ENCODE results near the gene PKP1.

Gene PKP1

DNA sequence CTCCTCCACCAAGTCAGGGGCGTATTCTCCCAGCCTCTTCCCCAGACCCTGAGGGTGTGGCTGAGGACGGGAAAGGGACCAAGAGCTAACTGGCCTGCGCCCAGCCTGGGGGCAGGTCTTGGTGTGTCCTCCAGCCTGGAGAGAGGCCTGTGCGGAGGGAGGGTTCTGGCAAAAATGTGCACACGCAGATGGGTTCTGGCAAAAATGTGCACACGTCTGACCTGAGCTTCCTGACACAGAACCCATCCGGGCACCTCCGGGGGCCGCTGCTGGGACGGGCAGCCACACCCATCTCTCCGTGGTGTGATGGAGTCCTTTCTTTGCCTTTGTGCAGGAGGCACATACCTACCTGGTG lies 23.1 kb upstream of the PKP1 start:
- no peak for DNase-seq (ENCODE audit: low read depth in 3 of 3)

DNA sequence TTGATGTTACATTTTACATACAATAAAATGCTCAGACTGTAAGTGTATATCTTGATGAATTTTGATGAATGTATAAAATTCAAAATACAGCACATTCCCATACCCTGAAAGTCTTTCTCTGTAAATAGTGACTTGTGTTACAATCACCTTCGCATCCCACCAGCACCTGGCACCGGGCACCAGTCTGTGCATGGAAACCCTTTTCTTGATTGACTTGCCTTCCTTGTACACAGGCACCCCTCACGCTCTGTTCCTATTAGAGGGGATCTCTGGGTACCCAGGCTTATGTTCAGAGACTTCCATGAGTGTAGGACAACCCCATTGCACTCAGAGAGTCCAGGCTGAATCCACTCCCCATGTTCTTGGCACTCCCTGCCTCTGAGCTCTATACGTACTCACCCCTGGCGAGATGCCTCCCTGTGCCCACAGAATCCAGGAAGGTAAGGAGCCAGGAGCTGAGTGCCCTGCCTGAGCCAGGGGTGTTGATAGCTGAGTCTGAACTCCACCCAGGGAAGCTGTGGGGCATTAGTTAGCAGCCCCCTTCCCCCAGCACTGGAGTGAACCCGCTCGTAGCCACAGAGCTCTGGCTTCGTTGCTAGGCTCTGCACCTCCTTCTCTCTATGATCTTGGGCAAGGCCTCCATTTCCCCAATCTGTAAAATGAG lies 22.5 kb upstream of the PKP1 start:
- DNase-seq (ENCODE audit: low read depth in 3 of 3): no peak

DNA sequence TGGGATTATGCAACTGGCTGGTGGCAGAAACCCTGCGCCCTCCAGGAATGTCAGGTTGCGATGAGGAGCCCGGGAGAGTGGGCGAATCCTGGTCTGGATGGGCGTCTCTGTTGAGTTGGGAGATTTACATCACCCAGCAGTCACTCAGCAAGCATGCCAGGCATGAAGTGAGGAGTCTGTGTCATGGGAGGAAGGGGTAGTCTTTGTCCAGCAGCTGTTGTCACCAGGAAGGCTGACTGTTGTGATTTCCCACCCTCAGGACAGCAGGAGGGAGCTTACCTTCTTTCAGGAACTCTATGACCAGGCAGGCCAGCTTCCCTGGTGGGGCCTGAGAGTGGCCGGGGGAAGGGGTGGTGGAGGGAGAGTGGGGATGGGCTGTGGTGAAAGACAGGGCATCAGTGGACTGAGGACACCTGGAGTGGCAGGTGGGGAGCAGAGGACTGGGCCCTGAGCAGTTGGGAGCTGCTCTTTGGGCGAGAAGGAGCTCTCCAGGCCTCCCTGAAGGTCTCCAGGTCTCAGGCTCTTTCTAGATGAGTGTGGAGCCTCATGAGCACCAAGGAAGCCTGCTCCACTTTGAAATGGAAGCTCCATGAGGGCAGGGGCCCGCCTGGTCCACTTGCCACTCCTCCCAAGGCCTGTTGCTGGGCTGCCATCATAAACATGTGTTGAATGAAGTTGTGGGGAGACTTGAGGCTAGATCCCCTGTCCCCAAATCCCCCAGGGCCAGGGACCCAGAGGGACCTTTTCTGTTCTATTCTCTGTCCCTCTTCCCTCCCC lies 21.3 kb upstream of the PKP1 start:
- DNase-seq (ENCODE audit: low read depth in 3 of 3): no peak

DNA sequence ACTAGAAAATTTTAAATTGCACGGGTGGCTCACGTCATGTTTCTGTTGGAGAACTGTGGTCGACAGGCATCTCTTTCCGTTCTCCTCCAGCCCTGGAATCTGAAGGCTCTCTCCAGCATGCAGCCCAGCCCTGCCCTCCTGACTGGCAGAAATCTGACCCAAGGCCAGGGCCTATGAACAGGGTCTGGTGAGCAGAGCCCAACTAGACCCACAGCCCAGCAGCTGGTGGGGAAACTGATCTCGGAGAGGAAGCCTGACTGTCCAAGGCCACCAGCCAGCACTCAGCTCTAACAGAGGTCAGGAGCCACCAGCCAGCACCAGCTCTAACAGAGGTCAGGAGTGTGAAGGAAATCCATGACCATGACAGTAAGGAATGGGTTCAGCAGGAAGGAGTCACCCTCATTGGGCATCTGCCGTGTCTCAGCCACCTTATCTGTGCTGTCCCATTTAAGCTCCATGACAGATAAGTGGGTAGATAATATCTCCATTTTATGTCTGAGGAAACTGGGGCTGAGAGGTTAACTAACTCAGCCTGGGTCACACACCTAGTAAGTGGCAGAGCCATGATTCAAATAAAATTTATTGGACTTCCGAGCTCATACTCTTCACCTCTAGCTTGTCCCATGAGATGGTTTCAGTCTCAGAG lies 20.2 kb upstream of the PKP1 start:
- no peak for DNase-seq (ENCODE audit: low read depth in 3 of 3)

DNA sequence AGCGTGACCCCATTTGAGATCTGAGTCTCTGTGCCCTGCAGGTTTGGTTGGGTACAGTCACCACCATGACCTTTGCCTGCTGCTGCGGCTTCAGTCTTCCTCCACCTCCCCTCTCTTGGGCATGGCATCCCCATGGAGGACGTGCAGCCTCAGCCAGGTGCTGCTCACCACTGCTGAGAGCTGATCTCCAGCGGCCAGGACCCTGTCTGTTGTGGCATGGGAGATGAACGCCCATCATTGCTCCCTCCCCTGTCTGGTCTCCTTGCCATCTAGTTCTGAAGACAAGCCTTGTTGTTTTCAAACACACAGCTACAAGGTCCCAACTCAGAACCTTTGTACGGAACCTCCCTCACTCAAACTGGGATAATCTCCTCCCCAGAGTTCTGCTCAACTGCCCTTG lies 19.2 kb upstream of the PKP1 start:
- DNase-seq (ENCODE audit: low read depth in 3 of 3): no peak

DNA sequence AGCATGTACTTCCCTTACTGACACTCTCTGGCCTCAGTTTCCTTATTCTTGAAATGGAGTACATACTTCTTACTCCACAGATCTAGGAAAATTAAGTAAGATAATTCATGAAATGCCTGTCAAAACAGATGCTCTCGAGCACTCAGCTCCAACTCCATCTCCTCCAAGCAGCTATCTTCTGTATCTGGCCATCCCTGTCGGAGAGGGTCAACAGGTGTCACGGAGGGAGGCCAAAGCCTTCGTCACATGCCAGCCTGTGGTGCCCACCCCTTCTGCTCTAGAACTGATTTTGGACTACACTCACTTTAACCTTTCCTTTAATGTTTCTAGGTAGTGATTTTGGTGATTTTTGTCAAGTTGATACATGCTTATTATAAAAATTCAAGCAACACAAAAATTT lies 18.8 kb upstream of the PKP1 start:
- DNase-seq (ENCODE audit: low read depth in 3 of 3): no peak

DNA sequence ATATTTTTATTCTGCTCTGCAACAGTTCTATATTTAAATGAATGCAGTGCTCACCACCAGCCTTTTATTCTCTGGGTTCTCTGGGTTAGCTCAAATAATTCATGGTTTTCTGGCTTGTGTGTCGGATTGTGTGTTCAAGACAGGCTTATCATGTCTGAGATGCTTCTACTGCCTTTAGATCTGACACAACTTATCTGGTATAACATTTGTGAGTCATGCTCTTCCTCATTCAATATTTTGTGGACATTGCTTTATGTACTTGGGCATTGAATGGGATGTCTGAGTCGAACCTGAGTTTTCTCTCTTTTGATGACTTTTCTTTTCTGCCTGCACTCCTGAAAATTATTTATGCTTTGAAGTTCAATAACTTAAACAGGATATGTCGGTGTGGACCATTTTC lies 17.6 kb upstream of the PKP1 start:
- no peak for DNase-seq (ENCODE audit: low read depth in 3 of 3)

DNA sequence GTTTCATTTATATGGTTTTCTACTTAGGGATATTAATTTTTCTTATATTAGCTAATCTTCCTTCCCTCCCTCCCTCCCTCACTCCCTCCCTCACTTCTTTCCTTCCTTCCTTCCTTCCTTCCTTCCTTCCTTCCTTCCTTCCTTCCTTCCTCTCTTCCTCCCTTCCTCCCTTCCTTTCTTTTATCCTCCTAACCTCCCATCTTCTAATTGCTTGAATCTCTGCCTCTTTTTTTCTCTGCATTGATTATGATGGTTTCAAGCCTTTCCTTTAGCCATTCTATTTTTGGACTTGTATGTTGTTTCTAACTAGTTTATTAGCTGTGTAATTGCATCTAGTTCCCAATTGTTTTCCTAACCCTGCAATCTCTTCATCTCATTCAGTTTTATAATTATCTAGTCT lies 17.0 kb upstream of the PKP1 start:
- no peak for DNase-seq (ENCODE audit: low read depth in 3 of 3)

DNA sequence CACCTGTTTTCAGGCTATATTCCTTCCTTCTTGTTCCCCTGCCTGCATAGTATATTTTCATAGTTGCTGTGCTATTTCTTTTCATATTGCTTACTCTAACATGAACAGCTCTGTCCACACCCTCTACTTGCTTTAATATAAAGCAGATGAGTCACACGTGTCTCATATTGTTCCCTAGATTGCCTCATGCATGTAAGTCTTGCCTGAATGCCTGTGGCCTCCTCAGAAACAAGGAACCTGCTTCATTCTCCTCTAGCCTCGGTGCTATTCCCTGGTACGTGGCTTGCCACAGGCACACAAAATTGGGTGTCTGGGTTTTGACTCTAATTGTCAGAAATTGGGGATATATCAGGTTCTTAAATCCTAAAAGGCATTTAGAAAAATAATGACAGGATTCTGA lies 16.5 kb upstream of the PKP1 start:
- no peak for DNase-seq (ENCODE audit: low read depth in 3 of 3)

DNA sequence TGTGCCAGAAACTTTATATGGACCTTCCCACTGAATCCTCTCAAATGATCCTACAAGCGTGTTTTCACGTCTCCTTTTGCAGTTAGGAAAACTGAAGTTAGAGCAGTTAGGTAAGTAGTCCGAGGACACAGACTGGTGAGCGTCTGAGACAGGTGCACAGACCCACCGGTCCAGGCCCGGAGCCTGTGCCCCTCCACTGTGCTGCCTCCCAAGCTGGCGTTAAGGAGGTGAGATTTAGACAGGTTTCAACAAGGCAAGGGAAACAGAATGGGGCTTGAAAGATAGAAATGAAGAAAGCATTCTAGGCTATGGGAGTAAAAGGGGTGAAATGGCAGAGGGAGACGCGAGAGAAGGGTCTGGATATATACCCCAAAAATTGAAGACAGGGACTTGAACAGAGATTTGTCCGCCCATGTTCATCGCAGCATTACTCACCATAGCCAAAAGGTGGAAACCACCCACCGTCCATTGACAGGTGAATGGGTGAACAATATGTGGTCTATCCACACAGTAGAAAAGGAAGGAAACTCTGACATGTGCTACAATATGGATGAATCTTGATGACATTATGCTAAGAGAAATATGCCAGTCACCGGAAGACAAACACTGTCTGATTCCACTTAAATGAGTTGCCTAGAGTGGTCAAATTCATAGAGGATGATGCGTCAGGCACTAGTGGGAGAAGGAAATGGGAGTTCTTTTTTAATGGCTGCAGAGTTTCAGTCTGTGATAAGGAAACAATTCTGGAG lies 15.7 kb upstream of the PKP1 start:
- no peak for DNase-seq (ENCODE audit: low read depth in 3 of 3)

DNA sequence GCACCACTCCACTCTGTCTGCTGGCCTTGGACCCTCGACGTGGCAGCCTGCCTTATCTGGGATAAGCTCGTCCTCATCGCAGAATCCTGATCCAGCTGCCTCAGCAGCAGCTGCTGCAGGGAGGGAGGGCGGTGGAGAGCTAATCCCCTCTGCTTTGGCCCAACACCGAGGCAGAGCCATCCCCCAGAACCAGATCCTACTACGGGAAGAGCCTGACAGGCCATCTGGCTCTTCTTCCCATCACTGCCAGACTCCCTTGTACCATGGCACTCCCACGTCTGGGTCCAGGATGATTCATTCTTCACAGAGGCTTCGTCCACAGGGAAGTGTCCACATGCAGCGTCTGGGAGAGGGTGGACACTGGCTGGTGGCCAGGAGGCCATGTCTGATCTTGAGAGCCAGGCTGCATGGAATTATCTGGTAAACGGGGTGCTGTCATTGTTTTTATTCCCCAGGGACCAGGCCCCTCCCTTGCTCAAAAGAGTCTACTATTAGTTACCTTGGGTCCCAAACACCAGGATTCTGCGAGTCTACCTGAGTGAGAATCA lies 14.6 kb upstream of the PKP1 start:
- DNase-seq (ENCODE audit: low read depth in 3 of 3): no peak

DNA sequence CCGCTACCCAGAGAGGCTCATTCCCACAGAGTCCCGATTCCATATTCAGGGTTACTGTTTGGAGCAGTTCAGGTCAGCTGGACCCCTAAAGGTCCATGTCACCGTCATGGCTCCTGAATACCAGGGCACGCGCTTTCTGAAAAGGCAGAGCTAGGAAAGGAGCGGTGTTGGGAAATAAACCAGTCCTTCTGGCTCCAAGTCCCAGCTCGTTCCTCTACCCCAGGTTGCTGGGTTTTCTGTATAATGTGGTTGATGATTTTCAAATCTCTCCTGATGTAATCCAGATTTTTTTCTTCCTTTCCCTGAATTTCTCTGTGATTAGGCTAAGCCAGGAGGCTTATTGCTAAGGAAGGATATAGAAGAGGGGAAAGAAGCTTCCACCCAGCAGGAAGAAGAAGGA lies 14.0 kb upstream of the PKP1 start:
- DNase-seq (ENCODE audit: low read depth in 3 of 3): no peak

DNA sequence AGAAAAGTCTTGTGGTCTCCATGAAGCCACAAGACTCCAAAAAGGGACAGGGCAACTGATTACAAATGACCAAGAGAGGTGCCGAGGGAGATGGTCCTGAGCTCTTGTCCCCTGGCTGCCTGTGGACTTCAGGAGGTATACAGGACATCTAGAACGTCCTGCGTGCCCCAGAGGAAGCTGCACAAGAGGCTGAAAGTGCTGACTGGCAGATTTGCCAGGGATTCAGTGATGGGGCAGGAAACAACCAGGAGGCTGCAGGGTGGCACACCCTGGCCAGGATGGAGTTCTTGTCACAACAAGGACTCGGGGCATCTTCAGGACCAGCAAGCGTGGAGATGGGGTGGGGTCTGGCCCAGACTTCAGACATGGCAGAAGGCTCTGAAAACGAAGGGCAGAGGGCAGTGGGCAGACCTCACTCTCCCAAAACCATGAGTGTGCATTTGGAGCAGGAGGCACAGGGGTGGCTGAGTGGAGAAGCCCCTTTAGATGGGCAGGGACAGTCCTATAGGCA lies 13.4 kb upstream of the PKP1 start:
- DNase-seq (ENCODE audit: low read depth in 3 of 3): no peak

DNA sequence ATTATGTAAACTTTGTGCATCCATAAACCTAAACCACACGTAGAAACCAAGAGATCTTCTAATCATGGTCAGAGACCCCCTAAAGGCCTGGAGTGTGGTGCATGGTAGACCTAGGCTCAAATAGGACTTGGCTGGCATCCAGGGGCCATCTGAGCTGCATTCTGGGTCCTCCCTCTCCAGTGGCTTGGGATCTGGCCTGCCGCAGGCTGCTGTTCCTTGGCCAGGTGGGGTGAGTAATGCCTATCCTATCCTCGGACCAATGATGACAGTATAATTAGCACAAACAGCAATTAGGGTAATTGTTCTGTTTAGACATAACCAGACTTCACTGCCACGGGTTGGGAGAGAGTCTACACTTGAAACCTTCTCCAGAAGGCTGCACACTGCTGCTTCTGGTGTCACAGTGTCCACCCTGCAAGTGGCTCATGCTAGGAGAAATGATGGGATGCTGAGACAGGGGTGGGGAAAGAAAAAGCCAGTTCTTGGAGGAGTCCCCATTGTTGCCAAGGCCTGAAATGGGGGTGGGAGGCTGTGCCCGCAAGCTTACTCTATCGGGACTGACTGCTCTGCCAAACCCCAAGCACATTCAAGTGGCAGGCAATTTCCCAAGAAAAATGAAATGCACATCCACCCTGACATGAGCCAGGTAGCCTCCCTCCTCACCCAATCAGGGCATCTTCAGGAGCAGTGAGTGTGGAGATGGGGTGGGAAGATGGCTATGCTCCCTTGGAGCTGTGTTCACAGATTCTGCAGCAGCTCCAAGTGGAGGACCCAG lies 12.5 kb upstream of the PKP1 start:
- no peak for DNase-seq (ENCODE audit: low read depth in 3 of 3)

DNA sequence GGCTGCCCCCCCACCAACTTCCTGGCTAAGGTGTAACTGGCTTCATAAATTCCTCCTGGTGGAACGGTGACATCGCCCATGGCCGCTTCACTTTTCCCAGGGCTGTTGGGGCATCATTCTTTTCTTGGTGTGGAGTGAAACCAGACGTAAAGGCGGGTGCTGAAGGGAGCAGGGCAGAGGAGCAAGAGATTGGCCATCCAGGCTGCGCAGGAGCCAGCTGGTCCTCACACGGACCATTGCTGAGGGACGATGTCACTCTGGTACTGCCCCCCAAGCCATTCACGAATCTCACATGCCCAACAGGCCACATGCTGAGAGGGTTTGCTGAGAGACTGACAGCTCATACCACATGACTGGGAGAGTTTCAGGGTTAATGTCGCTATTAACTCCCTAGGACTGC lies 10.5 kb upstream of the PKP1 start:
- no peak for DNase-seq (ENCODE audit: low read depth in 3 of 3)

DNA sequence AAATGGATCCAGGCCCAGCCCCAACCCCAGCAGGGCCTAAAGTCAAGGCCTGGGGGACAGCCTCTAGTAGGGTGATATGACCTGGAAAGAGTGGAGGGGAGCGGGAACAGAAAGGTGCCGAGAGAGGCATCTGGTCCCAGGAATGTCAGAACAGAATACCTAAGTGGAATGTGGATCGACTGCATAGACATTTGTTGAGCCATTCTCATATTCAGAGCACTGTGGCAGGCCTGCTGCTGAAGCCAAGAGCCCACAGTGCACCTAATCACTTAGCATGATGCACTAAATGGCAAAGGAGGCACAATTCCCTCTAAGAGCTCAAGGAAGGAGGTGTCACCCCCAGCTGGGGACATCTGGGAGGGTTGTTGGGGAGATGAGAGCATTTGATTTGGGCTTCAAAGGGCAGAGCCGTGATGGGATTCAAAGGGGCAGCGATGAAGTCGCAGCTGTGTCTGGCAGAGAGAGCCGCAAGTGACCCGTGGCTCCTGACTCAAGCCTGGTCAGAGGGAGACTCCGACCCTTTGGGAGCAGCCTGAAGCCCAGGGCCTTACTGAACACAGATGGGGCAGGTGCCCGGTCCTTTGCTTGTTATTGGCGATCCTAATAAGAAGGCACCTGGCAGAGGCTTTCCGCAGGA lies 8.6 kb upstream of the PKP1 start:
- no peak for DNase-seq (ENCODE audit: low read depth in 3 of 3)

DNA sequence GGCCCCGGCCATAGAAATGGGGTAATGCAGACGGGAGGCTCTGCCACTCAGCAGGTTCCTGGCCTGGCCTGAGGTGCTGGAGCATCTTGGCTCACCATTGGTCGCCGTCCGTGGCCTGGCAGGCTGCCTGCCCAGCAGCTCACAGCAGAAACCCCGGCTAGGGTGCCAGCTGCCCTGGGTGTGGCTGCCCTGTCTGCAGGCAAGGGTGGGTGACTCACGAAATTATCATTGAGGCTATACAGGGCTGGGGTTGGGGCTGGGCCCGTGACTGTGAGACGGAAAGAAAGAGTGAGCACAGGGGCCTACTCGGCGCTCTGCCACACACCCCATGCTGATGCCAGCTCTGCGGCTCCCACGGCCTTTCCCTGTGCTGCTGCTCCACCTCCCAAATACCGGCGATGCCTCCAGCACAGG lies 8.0 kb upstream of the PKP1 start:
- DNase-seq (ENCODE audit: low read depth in 3 of 3): no peak

DNA sequence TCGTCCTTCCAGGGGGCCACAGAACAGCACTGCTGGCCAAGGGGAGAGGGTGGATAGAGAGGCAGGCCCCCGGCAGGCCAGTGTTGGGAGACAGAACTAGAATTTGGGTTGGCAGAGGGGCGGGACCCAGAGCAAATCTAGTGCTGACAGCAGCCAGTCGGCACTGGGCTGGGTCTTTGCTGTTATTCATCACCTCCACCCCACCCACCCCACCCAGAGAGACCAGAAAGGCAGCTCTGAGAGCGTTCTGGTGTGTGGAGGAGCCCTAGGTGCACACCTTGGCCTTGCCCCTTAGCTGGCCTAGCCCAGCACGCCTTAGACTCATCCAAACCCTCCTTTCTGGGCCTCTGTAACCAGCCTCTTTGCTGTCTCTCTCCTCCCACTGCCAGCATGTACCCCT lies 6.4 kb upstream of the PKP1 start:
- DNase-seq (ENCODE audit: low read depth in 3 of 3): no peak

DNA sequence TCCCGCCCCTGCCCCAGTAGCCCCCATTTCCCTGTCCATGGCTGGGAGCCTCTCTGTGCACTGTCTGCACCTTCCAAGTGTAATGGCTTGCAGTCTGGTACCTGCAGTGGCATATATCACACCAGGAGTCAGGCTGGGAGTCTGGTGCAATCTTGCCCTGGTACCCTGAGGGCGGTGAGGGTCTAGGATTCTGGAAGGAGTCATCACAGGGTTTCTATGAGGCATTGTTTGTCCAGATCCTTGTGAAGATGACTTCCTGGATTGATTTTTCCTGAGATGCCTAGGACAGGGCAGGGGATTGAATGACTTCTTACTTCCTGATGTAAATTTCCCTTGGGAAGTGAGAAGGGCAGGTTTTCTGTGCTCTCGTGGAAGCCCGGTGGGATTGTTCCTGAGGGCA lies 5.9 kb upstream of the PKP1 start:
- DNase-seq (ENCODE audit: low read depth in 3 of 3): no peak

DNA sequence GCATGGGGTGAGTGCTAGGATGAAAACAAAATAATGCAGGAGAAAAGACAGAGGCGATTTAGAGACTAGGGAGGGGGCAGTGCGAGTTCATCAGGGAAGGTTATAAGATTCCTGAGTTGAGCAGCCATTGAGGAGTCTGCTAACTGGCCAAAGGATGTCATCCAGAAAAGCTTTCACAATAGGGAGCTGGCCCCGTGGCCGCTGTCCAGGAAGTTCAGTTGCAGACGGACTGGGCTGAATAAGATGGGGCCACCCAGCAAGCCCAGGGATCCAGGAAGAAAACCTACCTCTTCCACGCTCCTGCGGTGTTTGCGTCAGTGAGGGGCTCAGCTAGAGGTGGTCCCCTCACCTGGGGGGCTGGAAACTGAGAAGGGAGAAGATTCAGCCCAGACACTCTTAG lies 4.0 kb upstream of the PKP1 start:
- DNase-seq (ENCODE audit: low read depth in 3 of 3): no peak

DNA sequence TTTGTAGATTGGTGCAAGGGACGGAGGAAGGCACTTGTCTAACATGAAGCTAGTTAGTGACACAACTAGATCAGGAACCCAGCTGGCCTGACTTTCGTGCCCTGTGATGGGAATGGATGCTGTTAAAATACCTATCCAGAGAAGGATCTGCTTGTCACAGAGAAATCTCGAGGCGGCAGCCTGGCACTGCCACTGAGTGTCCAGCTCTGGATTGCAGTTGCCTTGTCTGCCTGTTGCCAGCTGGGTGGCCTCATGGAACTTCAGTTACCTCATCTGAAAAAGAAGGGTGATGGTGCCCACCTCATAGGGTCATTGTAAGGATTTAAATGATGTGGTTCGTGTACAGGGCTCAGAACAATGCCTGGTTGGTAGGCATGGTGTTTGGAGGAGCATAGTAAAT lies 2.4 kb upstream of the PKP1 start:
- DNase-seq (ENCODE audit: low read depth in 3 of 3): no peak

Measured in stimulated activated CD4-positive, alpha-beta T cell treated with anti-CD3 and anti-CD28 coated beads, TNF-alpha, amount 100 ng/mL, for 48 hours (primary cell).